Liver (tissue), 9 donors: ENCODE data around the gene STOX2. TPM values are rescaled to one million over a fixed set of nuclear protein-coding genes. Genes with fewer than 3 reads are reported as not detected.

ENCODE experiments used
- DNase-seq: peaks from one replicate; pipeline ENCODE4 v3.0.0-alpha.2; 2017; ENCODE audit warnings: low spot score
- H3K27ac ChIP-seq, 2 donors: one replicate each; pipeline ENCODE4 v1.7.0; 2013; ENCODE audit warnings: inconsistent platforms in 2 of 2, low read length in 2 of 2, control low read depth in 1 of 2, low read depth in 1 of 2, mild to moderate bottlenecking in 1 of 2
- H3K27me3 ChIP-seq, 4 donors: one replicate each; pipeline versions ENCODE4 v1.6.1 to v1.7.0; 2013; ENCODE audit warnings: low read length in 3 of 4, inconsistent platforms in 1 of 4, mild to moderate bottlenecking in 1 of 4, moderate library complexity in 1 of 4; ENCODE audit not compliant: control insufficient read depth in 4 of 4, insufficient read depth in 4 of 4
- H3K36me3 ChIP-seq, 4 donors: one replicate each; pipeline versions ENCODE4 v1.6.1 to v1.7.0; 2013; ENCODE audit warnings: low read length in 3 of 4, mild to moderate bottlenecking in 3 of 4, low read depth in 1 of 4, moderate library complexity in 1 of 4; ENCODE audit not compliant: control insufficient read depth in 4 of 4, insufficient read depth in 3 of 4
- H3K4me1 ChIP-seq, 4 donors: one replicate each; pipeline versions ENCODE4 v1.6.1 to v1.7.0; 2013; ENCODE audit warnings: low read length in 3 of 4, mild to moderate bottlenecking in 3 of 4, moderate library complexity in 1 of 4; ENCODE audit not compliant: control insufficient read depth in 4 of 4, insufficient read depth in 4 of 4
- H3K4me3 ChIP-seq, 3 donors: one replicate each; pipeline versions ENCODE4 v1.6.1 to v1.7.0; 2013; ENCODE audit warnings: low read length in 3 of 3, control low read depth in 1 of 3, low read depth in 1 of 3, mild to moderate bottlenecking in 1 of 3
- H3K9ac ChIP-seq, 2 donors: one replicate each; pipeline ENCODE4 v1.7.0; 2013; ENCODE audit warnings: low read length in 2 of 2, mild to moderate bottlenecking in 2 of 2, moderate library complexity in 2 of 2, control low read depth in 1 of 2, low read depth in 1 of 2
- H3K9me3 ChIP-seq, 4 donors: one replicate each; pipeline versions ENCODE4 v1.6.1 to v1.7.0; 2013; ENCODE audit warnings: low read length in 3 of 4; ENCODE audit not compliant: control insufficient read depth in 4 of 4
- ATF3 ChIP-seq: IDR thresholded peaks from 2 replicates; pipeline ENCODE4 v1.6.1; 2016; ENCODE audit warnings: antibody characterized with exemption
- CTCF ChIP-seq: fragments of 150-350 bp; IDR thresholded peaks from 2 replicates; pipeline ENCODE4 v1.5.1; 2017; ENCODE audit warnings: improper control_type of control experiment, low read depth, low read length; ENCODE audit not compliant: missing input control
- EGR1 ChIP-seq, 2 donors: IDR thresholded peaks; 2 replicates each; pipeline ENCODE4 v1.6.1; 2016 to 2018; ENCODE audit warnings: antibody characterized with exemption in 2 of 2, low read depth in 2 of 2
- FOXA1 ChIP-seq: IDR thresholded peaks from 2 replicates; pipeline ENCODE4 v1.6.1; 2016; ENCODE audit warnings: antibody characterized with exemption
- HNF4A ChIP-seq, 2 donors: conservative IDR thresholded peaks; 2 replicates each; pipeline ENCODE4 v1.6.1; 2016; ENCODE audit warnings: antibody characterized with exemption in 2 of 2, mild to moderate bottlenecking in 2 of 2
- HNF4G ChIP-seq: IDR thresholded peaks from 2 replicates; pipeline ENCODE4 v1.6.1; 2016; ENCODE audit warnings: antibody characterized with exemption
- JUND ChIP-seq, 2 donors: IDR thresholded peaks; 2 replicates each; pipeline ENCODE4 v1.6.1; 2016; ENCODE audit warnings: antibody characterized with exemption in 2 of 2
- MAX ChIP-seq: IDR thresholded peaks from 2 replicates; pipeline ENCODE4 v1.6.1; 2016; ENCODE audit warnings: antibody characterized with exemption
- NR2F2 ChIP-seq: IDR thresholded peaks from 2 replicates; pipeline ENCODE4 v1.6.1; 2016; ENCODE audit warnings: antibody characterized with exemption
- RAD21 ChIP-seq, 2 donors: IDR thresholded peaks; 2 replicates each; pipeline ENCODE4 v1.6.1; 2016; ENCODE audit warnings: antibody characterized with exemption in 2 of 2, mild to moderate bottlenecking in 2 of 2
- REST ChIP-seq: IDR thresholded peaks from 2 replicates; pipeline ENCODE4 v1.6.1; 2016; ENCODE audit warnings: antibody characterized with exemption, mild to moderate bottlenecking
- RXRA ChIP-seq, 2 donors: IDR thresholded peaks; 2 replicates each; pipeline ENCODE4 v1.6.1; 2017 to 2018; ENCODE audit warnings: antibody characterized with exemption in 2 of 2, mild to moderate bottlenecking in 1 of 2
- SP1 ChIP-seq: IDR thresholded peaks from 2 replicates; pipeline ENCODE4 v1.6.1; 2018; ENCODE audit warnings: antibody characterized with exemption, mild to moderate bottlenecking
- TAF1 ChIP-seq: conservative IDR thresholded peaks from 2 replicates; pipeline ENCODE4 v1.6.1; 2016; ENCODE audit warnings: antibody characterized with exemption, mild to moderate bottlenecking
- YY1 ChIP-seq: IDR thresholded peaks from 2 replicates; pipeline ENCODE4 v1.6.1; 2016; ENCODE audit warnings: antibody characterized with exemption, mild to moderate bottlenecking
- ZBTB33 ChIP-seq: IDR thresholded peaks from 2 replicates; pipeline ENCODE4 v1.6.1; 2016; ENCODE audit warnings: antibody characterized with exemption
- WGBS: extraction: QIAGEN DNeasy Blood & Tissue Kit; methylation state at CpG from one replicate; pipeline ENCODE4 v1.1.7; 2013; 5-methylcytosine and 5-hydroxymethylcytosine counted together
- polyA plus RNA-seq, 2 donors: library from polyadenylated mRNA; stranded (reverse) in 1 of 2; unstranded in 1 of 2; fragments of 200-250 nt in 1 of 2; fragments of >200 nt in 1 of 2; fragmentation: Nextera tagmentation in 1 of 2; extraction: Ambion mirVana in 1 of 2; gene quantifications; one replicate each; pipeline versions ENCODE4 v1.2.1 to v1.2.3, GENCODE V29; 2013 to 2015
- total RNA-seq, 2 donors: library from RNA; depleted of rRNA; stranded (reverse); fragments of >200 nt; gene quantifications; one replicate each; pipeline ENCODE4 v1.2.3, GENCODE V29; 2014
- donor health status: healthy.
- donor health status: healthy.
- donor health status: healthy.
- donor health status: healthy.
- donor health status: healthy.

STOX2 gene
- total and polyA plus RNA-seq, 4 donors, result 1.4 to 12.6 (median 1.6) TPM

GRCh38 chr4:183858011-183858615 lies 47.0 kb upstream of the STOX2 start:
- Histone ChIP-seq H3K9ac (no peak overlapping the region), H3K27ac (no peak overlapping the region), H3K27me3 (no peaks in the 10 kb centered on the region), H3K9me3 (no peaks in the 10 kb centered on the region), H3K36me3 (no peaks in the 10 kb centered on the region), H3K4me3 (no peak overlapping the region), H3K4me1 (no peaks in the 10 kb centered on the region)
- TF ChIP-seq RAD21 (IDR thresholded peaks at IDR 0.05) (no peak), REST (no peak), HNF4A (conservative IDR thresholded peaks at IDR 0.05) (no peak), YY1 (no peak), CTCF (no peak), HNF4G (no peak), NR2F2 (no peak), EGR1 (IDR thresholded peaks at IDR 0.05; ENCODE audit: low read depth in 2 of 2) (no peak), TAF1 (no peak), SP1 (no peak)
- WGBS, result 75% methylated on average over 14 of the region's 14 CpGs
- DNase-seq, result no peak

GRCh38 chr4:183860119-183860518 lies 45.0 kb upstream of the STOX2 start:
- Histone ChIP-seq H3K4me3 (no peak overlapping the region), H3K9me3 (no peaks in the 10 kb centered on the region), H3K27me3 (no peaks in the 10 kb centered on the region), H3K27ac (no peak overlapping the region), H3K9ac (no peak overlapping the region), H3K36me3 (no peaks in the 10 kb centered on the region), H3K4me1 (no peaks in the 10 kb centered on the region)
- WGBS, result 75% methylated on average over 2 of the region's 2 CpGs
- TF ChIP-seq RAD21 (IDR thresholded peaks at IDR 0.05), result no peak
- TF ChIP-seq ATF3, result no peak
- no peak for TF ChIP-seq ZBTB33
- TF ChIP-seq HNF4G, result no peak
- no peak for TF ChIP-seq FOXA1
- no peak for TF ChIP-seq CTCF
- TF ChIP-seq SP1, result no peak
- TF ChIP-seq JUND (IDR thresholded peaks at IDR 0.05), result no peak
- TF ChIP-seq HNF4A (conservative IDR thresholded peaks at IDR 0.05), result no peak
- TF ChIP-seq MAX, result no peak
- TF ChIP-seq REST, result no peak
- TF ChIP-seq RXRA (IDR thresholded peaks at IDR 0.05), result no peak
- DNase-seq, result no peak
